Caco-2 (cell line): ENCODE results near the gene FAM193A. TPM values are rescaled to one million over a fixed set of nuclear protein-coding genes. Genes with fewer than 3 reads are reported as not detected.

Source experiments
- BruUV-seq: library from RNA; stranded (reverse); fragments of 400-500 nt; replicated peaks from 2 replicates; lab custom pipeline; 2021; lab: Mats Ljungman, UMichigan
- CTCF ChIA-PET: fragments of 300-600 bp; sonication (Branson Sonifier 250); formaldehyde crosslinking; loops from one replicate; lab custom pipeline; 2022; ENCODE audit warnings: antibody characterized with exemption; lab: Charles Lee
- POLR2A ChIA-PET: fragments of 300-600 bp; sonication (Branson Sonifier 250); formaldehyde crosslinking; loops from one replicate; lab custom pipeline; 2022; ENCODE audit warnings: antibody characterized with exemption; lab: Charles Lee
- DNase-seq, 2 experiments: peaks; one replicate each; pipeline versions ENCODE4 v3.0.0 to v3.0.0-alpha.2; 2020 to 2022
- H3K27me3 ChIP-seq: replicated peaks from 2 replicates; pipeline ENCODE4 v1.6.0; 2011; ENCODE audit warnings: low read length; ENCODE audit not compliant: control insufficient read depth, insufficient read depth
- H3K36me3 ChIP-seq: 2 replicates; pipeline ENCODE4 v1.5.1; 2011; ENCODE audit warnings: low read length; ENCODE audit not compliant: control insufficient read depth, insufficient read depth
- H3K4me1 ChIP-seq: fragments of 250-450 bp; sonication (Bioruptor Pico); 2 replicates; pipeline ENCODE4 v1.5.1; 2020; ENCODE audit warnings: mild to moderate bottlenecking
- H3K4me3 ChIP-seq: 2 replicates; pipeline ENCODE4 v1.5.1; 2011; ENCODE audit warnings: low read depth, mild to moderate bottlenecking, control low read depth, low read length
- H3K9me3 ChIP-seq: fragments of 250-450 bp; sonication (Bioruptor Pico); 2 replicates; pipeline ENCODE4 v1.5.1; 2020; ENCODE audit warnings: mild to moderate bottlenecking, moderate library complexity
- H3K27ac Mint-ChIP-seq: one replicate; pipeline ENCODE4 v1.8.0; 2022; ENCODE audit warnings: mixed read lengths; ENCODE audit not compliant: unreplicated experiment
- H3K27me3 Mint-ChIP-seq: one replicate; pipeline ENCODE4 v1.8.0; 2022; ENCODE audit warnings: mixed read lengths; ENCODE audit not compliant: insufficient read depth, unreplicated experiment
- H3K36me3 Mint-ChIP-seq: one replicate; pipeline ENCODE4 v1.8.0; 2022; ENCODE audit warnings: mild to moderate bottlenecking, mixed read lengths; ENCODE audit not compliant: insufficient read depth, unreplicated experiment
- H3K4me1 Mint-ChIP-seq: one replicate; pipeline ENCODE4 v1.8.0; 2022; ENCODE audit warnings: low read depth, mixed read lengths; ENCODE audit not compliant: unreplicated experiment
- H3K4me3 Mint-ChIP-seq: one replicate; pipeline ENCODE4 v1.8.0; 2022; ENCODE audit warnings: mild to moderate bottlenecking, moderate library complexity, mixed read lengths; ENCODE audit not compliant: unreplicated experiment
- H3K9me3 Mint-ChIP-seq: one replicate; pipeline ENCODE4 v1.8.0; 2022; ENCODE audit warnings: mixed read lengths; ENCODE audit not compliant: unreplicated experiment
- CTCF ChIP-seq, 2 experiments: fragments of 200-600 bp in 1 of 2; IDR thresholded peaks; 1 replicate in 1 of 2; 2 replicates in 1 of 2; pipeline versions ENCODE4 v1.5.1 to v1.8.0; 2011 to 2022; ENCODE audit warnings: antibody characterized with exemption in 1 of 2, control low read depth in 1 of 2, inconsistent platforms in 1 of 2, low read depth in 1 of 2, low read length in 1 of 2, mild to moderate bottlenecking in 1 of 2, moderate library complexity in 1 of 2; ENCODE audit not compliant: insufficient read depth in 1 of 2, severe bottlenecking in 1 of 2, unreplicated experiment in 1 of 2
- intact Hi-C: fragments of 100-400 bp; cut with micrococcal nuclease; formaldehyde crosslinking; loops from one replicate; pipeline ENCODE4 v1.10.0; 2022; ENCODE audit not compliant: unreplicated experiment
- total RNA-seq: library from RNA; stranded (reverse); gene quantifications from 2 replicates; pipeline ENCODE4 v1.2.3, GENCODE V29; 2022

FAM193A gene
- total RNA-seq, 1 experiment from 2014 or later = 28.7 TPM

GRCh38 chr4:2742081-2742822 lies 205.8 kb downstream of the FAM193A start:
- H3K9me3 ChIP-seq = no peaks in the 10 kb centered on the region
- POLR2A ChIA-PET = no interaction called here
- no peaks in the 10 kb centered on the region for H3K27me3 Mint-ChIP-seq
- BruUV-seq = no TSS peak
- H3K27ac Mint-ChIP-seq = peak overlapping the region; percentile 19
- CTCF ChIA-PET = no interaction called here
- TF ChIP-seq CTCF (IDR thresholded peaks at IDR 0.05; ENCODE audit: insufficient read depth in 1 of 2, low read depth in 1 of 2, low read length in 1 of 2, severe bottlenecking in 1 of 2, unreplicated experiment in 1 of 2) = no peak
- no peaks in the 10 kb centered on the region for H3K4me1 Mint-ChIP-seq
- H3K36me3 ChIP-seq = no peaks in the 10 kb centered on the region; the same call in 1 of the 2 replicates
- no peaks in the 10 kb centered on the region for H3K9me3 Mint-ChIP-seq
- H3K4me1 ChIP-seq = peaks cover 19% of the 10 kb centered on the region
- no peak overlapping the region for H3K4me3 Mint-ChIP-seq
- no peaks in the 10 kb centered on the region for H3K27me3 ChIP-seq
- H3K4me3 ChIP-seq = no peak overlapping the region
- intact Hi-C loops = no loop called here
- DNase-seq = no peak
- H3K36me3 Mint-ChIP-seq = peaks cover 70% of the 10 kb centered on the region

- peaks cover 6% of the 10 kb centered on the region for H3K4me1 Mint-ChIP-seq
- H3K9me3 ChIP-seq = no peaks in the 10 kb centered on the region
- ChIA-PET POLR2A (no interaction called here), CTCF (no interaction called here)
- DNase-seq = peak; percentile 47 to 56
- H3K9me3 Mint-ChIP-seq = no peaks in the 10 kb centered on the region
- H3K4me1 ChIP-seq = peaks cover 19% of the 10 kb centered on the region
- H3K27me3 Mint-ChIP-seq = no peaks in the 10 kb centered on the region
- no peak overlapping the region for H3K4me3 Mint-ChIP-seq
- no peak for TF ChIP-seq CTCF (IDR thresholded peaks at IDR 0.05; ENCODE audit: insufficient read depth in 1 of 2, low read depth in 1 of 2, low read length in 1 of 2, severe bottlenecking in 1 of 2, unreplicated experiment in 1 of 2)
- no peak overlapping the region for H3K4me3 ChIP-seq
- H3K27ac Mint-ChIP-seq = peak overlapping the region; percentile 19
- H3K36me3 ChIP-seq = no peaks in the 10 kb centered on the region; the same call in 1 of the 2 replicates
- intact Hi-C loops = no loop called here
- H3K27me3 ChIP-seq = no peaks in the 10 kb centered on the region
- no TSS peak for BruUV-seq
- peaks cover 74% of the 10 kb centered on the region for H3K36me3 Mint-ChIP-seq
These were observed 206.5 kb downstream of the FAM193A start for GRCh38 chr4:2742823-2743517.

- no TSS peak for BruUV-seq
- H3K36me3 ChIP-seq = no peaks in the 10 kb centered on the region; the same call in 1 of the 2 replicates
- POLR2A ChIA-PET = no interaction called here
These were observed 207.3 kb downstream of the FAM193A start for GRCh38 chr4:2743518-2744445.

More at GRCh38 chr4:2743518-2744445, 207.3 kb downstream of the FAM193A start:
- Mint-ChIP-seq H3K27me3 (no peaks in the 10 kb centered on the region), H3K4me3 (no peak overlapping the region), H3K36me3 (peaks cover 70% of the 10 kb centered on the region), H3K9me3 (no peaks in the 10 kb centered on the region), H3K4me1 (peaks cover 7% of the 10 kb centered on the region), H3K27ac (peak overlapping the region; percentile 19)
- CTCF ChIA-PET = no interaction called here
- DNase-seq = no peak
- H3K27me3 ChIP-seq = no peaks in the 10 kb centered on the region
- TF ChIP-seq CTCF (IDR thresholded peaks at IDR 0.05; ENCODE audit: insufficient read depth in 1 of 2, low read depth in 1 of 2, low read length in 1 of 2, severe bottlenecking in 1 of 2, unreplicated experiment in 1 of 2) = no peak
- peaks cover 19% of the 10 kb centered on the region for H3K4me1 ChIP-seq
- no peak overlapping the region for H3K4me3 ChIP-seq
- H3K9me3 ChIP-seq = no peaks in the 10 kb centered on the region
- intact Hi-C loops = no loop called here
